ENCODE data around the gene GID4.
A peak's percentile ranks its signal among the peaks of the same experiment; 100 is the strongest.

GID4 gene

DNA sequence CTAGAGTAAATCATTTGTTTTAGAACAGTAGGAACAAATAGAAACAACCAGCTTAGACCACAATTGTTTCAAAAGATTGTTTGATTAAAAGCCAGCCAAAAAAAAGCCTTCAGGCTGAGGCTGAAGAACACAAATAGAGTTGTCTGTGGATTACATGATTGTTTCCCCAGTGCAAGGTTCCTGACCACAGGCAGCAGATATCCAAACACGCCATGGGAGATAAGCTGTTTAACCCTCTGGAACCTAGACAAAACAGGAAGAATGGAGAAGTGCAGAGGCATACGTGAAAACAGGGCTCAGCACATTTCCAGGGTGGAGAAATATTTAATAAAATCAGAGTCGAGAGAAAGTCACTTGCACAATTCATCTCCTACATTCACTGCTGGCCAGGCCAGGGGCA lies 21.2 kb upstream of the GID4 start:
- no peak for DNase-seq (ENCODE audit: low spot score)

DNA sequence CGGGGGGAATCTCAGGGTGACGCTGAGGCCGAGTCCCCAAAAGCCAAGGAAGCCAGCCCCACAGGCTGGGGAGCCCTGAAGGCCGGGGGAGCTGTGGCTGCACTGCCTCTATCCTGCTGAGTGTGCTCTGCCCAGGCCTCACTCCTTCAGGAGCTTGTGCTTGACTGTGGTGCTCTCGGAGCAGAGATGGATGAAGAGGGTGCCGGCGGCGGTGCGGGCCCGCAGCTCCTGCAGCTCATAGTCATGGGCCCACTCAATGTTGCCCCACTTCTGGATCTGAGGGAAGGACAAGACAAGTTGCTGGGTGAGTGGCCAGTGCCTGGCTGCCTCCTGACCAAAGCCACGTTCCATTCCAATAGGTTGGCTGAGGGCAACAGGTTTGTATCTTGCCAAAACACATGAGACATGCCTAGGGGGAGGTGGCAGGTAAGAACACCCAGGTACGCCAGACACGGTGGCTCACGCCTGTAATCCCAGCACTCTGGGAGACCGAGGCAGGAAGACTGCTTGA lies 20.7 kb upstream of the GID4 start:
- no peak for DNase-seq (ENCODE audit: low spot score)

DNA sequence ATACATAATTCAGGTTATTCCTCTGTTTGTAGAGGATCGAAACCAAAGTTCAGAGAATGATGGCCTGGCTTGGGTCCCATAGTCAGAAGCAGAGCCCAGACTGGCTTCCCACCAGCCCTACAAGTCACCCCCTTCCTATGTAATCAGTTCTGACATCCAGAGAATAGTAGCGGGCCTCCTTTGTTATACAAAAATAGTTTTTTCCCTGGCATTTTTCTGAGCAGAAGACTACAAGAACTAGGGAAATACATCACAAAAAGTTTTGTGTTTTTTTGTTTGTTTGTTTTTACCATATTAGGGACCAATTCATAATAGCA lies 19.4 kb upstream of the GID4 start:
- DNase-seq (ENCODE audit: low spot score): no peak

DNA sequence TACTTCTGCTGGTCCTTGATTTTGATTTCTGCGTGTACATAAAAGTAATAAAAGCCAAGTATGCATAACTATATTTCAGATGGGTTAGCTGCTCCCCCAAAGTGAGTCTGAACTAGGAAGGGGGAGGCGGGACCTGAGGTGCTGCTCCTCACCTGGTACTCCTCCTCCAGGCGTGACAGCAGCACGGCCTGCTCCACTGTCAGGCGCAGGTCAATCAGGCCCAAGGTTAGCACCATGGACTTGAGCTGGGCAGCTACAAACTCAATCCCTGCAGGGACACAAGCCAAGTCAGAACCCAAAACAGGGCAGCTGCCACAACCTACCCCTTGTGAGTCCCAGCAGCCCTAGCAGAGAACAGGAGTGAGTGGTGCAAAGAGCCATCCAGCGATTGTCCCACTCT lies 18.2 kb upstream of the GID4 start:
- no peak for DNase-seq (ENCODE audit: low spot score)

DNA sequence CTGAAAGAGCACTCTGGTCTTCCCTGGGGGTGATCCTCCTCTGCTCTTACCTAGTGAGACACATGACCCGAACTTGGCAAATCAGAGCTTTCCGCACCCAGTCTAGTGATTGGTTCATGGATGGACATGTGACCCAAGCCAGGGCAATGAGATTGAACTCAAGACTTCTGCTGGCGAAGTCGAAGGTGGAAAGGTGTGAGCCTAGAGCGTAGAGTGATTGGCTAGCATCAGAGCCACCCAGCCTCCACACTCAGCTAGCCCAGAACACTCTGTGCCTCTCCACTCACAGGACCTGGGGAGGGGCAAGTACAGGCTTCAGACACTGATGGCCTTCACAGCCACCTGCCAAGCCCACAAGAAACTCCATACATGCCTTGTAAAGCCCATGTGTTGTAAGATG lies 17.8 kb upstream of the GID4 start:
- no peak for DNase-seq (ENCODE audit: low spot score)

DNA sequence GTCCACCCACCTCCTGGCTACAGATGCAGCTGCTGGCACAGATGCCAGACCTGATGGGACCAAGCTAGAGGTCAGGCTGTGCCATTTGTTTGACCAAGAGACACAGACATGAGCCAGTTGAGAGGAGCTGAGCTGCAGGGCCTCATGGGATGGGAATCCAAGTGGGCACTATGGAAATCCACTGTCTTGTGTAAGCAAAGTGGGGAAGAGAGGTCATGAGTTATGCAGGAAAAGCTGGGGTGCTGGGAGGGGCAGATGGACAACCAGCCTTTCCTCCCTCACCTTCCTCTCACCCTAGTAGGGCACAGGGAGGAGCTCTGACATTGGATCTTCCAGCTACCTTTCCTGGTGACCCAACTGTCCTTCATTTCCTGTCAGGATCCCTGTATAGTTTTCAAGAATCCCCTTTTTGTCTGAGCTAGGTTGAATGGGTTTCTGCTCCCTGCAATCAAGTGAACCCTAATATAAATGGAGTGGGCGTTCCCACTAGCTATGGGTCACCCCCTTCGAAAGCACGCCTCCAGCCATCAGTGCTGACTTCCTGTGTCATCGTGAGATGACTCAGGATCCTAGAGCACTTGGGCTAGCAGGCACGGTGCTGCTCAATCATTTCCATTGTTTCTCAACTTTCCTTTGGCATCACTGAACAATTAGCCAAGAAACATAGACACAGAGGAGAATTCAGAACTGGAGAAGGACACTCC lies 13.8 kb upstream of the GID4 start:
- DNase-seq (ENCODE audit: low spot score): no peak

DNA sequence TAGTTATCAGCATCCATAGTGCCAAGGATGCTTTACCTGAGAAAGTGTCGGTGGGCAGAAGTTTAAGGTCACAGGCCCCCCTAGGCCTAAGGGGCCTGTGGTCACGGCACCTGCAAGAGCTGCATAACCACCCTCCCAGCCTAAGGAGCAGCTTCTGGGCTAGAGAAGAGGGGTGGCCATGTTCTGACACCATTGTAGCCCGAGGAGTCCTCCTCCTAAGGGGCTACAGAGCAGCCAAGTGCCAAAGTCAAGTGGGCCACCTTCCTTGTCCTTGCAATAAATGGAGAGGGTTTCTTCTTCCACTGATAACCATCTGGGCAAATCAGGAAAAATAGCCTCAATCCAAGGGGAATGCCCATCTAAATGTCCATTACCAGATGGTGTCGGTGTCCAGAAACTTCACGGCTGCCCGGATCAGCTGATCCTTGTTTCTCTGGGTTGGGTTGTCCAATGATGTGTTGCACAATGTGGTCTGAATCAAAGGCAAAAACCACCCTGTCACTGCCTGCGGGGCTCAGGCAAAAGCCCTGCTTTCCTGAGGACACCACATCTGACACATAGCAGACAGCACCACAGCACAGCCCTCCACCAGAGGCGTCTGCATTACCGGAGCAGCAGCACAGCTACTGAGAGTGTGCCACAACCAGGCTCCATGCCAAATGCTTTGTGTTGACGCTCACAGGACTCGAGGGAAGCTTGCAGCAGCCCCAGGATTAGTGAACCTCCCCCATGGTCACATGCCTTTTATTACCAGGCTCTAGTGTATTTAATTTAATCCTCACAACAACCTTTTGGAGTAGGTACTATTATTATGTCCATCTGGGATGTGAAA lies 13.0 kb upstream of the GID4 start:
- DNase-seq (ENCODE audit: low spot score): no peak

DNA sequence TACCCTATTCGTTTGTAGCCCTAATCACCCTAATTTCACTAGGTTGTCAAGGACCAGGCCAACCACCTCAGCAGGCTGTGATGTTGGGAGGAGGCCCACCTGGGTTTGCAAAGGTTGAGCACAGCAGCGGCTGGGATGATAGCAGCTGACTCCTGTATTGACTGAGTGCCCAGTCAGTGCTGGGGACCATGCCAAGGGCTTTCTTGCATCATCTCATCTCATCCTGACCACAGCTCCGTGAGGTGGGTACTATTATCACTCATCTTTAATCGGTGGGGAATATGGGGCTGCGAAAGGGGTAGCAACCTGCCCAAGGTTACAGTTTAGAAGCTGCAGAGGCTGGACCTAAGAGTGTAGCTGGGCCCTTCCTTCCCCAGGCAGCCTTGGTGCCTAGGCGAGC lies 11.9 kb upstream of the GID4 start:
- DNase-seq (ENCODE audit: low spot score): no peak

DNA sequence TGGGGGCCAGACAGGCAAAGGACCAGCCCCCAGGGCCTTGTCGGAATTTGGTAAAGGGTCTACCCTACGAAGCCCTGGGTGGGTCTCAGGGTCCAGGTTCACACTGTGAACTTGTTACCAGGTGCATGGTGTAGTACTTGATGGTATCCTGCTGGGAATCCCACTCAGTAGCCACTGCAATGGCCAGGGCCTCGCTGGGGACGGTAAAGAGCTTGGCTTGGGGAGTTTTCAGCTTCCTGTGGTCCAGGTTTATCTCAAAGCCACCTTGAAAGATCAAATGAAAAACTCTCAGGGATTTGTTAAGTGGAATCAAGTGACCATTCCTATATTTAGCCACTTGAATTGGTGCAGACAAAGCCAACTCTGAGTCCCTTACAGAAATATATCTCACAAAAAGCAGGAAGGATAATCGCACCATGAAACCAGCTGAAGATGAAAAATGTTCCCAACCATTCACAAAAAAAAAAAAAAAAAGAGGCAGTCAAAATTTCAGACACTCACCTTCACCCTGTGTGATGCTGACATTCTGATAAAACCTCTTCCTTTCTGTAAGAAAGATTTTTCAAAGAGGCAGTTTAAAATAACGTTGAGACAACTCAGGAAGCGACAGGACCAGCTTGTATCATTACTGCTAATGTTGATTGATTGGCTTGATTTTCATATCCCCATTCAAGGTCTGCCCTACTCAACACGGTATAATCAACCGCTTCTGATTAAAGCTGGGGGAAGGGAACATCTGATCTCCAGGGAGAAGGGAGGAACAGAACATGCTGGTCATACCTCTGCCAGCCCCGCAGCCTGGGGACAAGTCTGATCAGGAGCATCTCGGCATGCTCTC lies 10.9 kb upstream of the GID4 start:
- DNase-seq (ENCODE audit: low spot score): no peak

DNA sequence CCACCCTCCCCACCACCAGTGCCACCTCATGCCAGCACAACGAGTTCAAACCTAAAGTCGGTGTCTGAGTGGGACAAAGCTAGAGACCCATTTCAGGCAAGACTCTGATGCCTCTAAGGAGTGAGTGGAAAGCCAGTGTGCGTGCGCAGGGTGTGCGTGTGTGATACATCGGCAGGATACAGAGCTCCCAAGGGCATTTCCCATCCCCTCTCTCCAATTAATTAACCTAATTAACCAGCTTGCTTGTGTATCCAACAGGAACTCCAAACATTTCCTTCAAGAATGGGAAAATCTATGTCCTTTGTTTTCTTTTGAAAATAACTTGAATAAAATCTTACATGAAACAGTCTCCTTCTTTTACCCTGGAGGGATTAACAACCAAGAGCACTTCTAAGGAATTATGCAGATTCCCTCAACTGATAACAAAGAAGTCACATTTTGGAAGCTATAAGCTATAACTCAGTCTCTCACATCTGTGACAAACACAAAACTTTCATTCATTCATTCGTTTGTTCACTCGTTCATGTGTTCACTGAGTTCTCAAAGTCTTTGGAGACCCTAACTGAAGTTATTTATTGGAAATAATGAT lies 10.2 kb upstream of the GID4 start:
- DNase-seq (ENCODE audit: low spot score): no peak

DNA sequence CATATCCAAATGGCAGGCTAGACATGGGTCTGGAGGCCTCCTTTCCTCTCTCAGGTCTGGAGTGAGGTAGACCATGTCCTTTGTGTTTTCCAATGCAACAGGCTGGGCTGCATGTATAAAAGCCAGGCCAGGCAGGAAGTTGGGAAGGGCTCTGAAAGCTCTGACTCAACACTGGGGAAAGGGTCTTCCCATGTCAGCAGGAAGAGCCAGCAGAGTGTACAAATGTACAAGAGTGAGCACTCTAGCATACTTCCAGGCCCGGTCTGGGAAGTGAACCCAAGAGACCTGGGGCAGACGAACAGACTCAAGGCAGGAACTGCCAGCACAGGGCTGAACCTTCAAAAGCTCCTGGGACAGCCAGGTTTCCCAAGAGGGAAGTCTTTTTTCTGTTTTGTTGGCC lies 7.3 kb upstream of the GID4 start:
- DNase-seq (ENCODE audit: low spot score): no peak

DNA sequence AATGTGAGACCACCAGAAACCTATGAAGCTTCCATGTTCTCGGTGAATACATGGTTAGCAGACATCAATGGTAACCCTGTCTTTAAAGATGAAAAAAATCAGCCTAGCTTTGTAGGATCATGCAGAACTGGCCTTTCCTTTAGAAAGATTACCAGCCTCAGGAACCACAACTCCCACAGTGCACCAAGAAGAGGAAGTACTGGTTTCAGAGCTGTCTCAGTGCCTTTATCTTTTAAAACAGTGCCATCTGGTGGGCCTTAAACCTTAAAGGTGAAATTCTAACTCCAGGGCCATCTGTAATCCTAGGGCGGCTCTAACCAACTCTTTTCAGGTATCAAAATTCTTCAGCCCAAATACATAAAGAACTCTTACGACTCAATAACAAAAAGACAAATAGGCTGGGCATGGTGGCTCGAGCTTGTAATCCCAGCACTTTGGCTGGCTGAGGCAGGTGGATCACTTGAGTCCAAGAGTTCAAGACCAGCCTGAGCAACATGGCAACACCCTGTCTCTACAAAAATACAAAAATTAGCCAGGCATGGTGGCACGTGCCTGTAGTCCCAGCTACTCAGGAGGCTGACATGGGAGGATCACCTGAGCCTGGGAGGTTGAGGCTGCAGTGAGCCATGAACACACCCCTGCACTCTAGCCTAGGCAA lies 5.6 kb upstream of the GID4 start:
- peak; percentile 79 for DNase-seq (ENCODE audit: low spot score)

DNA sequence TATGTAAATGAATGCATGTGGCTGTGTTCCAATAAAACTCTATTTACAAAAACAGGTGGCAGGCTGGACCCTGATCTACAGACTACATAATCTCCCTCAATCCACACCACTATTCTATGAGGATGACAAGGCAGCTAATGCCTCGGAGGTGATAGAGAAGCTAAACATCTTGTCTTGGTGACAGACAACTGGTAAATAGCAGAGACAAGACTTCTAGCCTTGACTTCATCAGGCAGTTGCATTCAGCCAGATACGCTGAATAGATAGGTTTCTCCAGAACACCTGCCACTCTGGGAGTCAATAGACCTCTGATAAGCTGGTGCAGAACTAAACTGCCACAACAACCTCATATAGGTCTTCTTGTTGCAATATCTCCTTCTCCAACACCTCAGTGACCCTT lies 3.5 kb upstream of the GID4 start:
- peak; percentile 41 for DNase-seq (ENCODE audit: low spot score)

DNA sequence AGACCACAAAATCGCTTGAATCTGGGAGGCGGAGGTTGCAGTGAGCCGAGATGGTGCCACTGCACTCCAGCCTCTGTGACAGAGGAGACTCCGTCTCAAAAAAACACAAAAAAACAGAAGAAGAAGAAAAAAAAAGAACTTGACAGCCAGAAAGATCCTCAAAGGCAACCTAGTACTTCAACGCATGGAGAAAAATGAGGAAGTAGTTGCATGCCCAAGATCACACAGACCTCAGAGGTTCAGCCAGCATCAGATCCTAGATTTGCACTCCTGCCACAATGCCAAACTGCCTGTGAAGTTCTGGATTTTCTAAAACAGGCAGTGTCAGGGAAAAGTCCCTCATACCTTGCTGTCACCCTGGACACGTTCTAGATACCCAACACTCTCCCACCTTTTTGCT lies 1.7 kb upstream of the GID4 start:
- no peak for DNase-seq (ENCODE audit: low spot score)

DNA sequence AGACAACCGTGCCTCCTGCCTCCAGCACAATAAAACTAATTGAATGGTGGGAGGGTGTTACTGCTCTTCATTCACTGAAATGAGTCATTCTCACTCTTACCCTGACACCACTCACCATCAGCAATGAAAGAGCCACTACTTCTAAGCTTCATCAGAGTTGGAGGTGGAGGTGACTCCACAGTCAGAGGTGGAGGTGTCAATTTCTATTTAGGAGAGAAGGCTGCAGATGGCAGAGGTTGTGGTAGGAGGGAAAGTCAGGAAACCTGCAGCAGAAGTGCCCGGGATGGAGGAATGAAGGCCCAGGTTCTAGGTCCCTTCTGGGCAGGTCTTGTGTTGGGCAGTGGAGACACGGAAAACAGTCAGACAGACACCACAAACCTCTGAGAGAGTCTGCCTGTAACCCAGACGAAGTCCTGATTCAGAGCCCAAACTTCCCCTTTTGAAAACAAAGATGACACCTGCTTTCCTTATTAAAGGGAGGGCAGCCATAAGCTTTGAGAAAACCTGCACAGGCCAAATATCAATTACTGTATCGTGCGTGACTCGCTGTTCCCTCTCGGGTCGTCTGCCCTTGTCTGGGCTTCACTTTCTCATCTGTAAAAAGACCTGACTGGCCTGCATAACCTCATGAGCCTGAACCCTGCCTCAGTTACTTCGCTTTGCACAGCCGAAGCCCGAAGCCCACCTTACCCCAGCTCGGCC lies 908 bp upstream of the GID4 start:
- no peak for DNase-seq (ENCODE audit: low spot score)

DNA sequence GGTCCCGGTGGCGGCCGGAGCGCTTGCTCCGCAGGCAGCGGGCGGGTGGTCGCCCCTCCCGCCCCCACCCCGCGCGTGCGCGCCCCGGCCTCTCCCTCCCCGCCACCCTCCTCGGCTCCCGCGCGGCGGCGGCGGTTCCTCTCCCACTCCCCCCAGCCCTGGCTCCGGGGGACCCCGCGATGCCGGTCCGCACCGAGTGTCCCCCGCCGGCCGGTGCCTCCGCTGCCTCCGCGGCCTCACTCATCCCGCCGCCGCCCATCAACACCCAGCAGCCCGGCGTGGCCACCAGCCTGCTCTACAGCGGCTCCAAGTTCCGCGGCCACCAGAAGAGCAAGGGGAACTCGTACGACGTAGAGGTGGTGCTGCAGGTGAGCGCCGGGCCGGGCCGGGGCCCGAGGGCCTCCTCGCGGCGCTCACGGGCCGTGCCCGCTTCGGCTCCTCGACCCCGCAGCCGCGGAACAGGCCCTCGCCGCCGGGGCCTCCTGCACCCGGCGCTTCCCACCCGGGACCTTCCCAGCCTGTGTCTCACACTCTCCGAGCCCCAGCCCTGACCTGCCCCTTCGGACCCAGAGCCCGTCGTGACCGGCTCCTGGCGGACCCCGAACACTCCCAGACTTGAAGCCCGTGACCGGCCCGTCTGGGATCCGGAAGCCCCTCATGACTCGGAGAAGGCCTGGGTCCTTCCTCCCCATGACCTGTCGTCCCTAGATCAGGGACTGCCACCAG lies 490 bp downstream of the GID4 start:
- peak; percentile 65 for DNase-seq (ENCODE audit: low spot score)

DNA sequence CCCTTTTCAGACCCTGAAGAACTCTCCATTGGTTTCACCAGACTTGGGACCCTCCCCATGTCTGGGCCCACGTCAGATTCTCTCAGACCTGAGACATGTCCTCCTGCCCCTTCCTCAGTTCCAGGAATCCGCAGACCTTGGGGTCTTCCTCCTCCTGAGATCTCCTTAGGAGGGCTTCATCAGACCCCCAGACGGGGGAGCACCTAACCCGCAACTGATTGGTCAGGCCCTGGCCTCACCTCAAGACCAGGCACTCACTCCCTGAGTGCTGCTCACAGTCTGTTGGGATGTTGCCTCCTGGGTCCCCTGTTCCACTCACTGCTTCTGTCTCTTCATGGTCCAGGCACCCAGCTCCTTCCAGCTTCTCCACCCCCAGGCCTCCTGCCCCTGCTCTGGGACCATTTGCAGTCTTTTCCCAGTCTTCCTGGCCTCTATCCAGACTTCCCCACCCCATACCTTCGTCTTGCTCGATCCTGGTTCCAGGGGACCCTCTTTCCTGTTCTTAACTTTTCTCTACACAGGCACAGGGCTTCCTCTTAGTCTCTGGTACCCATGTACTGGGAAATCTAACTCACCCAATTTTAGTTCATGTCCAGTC lies 1.2 kb downstream of the GID4 start:
- peak; percentile 16 for DNase-seq (ENCODE audit: low spot score)

DNA sequence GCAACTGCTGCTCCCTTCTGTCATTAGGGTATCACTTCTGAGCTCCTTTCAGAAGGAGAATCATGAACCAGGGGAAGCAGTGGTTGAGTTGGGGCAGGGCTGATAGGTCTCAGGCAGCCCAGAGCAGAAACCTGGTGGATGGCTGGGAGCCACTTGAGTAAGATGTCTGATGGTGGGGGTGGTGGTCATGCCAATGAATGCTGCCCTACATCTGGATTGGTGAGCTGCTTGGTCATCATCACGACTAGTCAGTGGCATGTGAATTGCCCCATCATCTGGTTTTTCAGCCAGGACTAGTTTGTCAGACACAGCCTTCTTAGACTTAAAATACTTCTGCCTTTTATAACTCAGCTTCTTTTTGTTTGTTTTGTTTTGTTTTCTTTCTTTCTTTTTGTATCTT lies 2.6 kb downstream of the GID4 start:
- peak; percentile 26 for DNase-seq (ENCODE audit: low spot score)

DNA sequence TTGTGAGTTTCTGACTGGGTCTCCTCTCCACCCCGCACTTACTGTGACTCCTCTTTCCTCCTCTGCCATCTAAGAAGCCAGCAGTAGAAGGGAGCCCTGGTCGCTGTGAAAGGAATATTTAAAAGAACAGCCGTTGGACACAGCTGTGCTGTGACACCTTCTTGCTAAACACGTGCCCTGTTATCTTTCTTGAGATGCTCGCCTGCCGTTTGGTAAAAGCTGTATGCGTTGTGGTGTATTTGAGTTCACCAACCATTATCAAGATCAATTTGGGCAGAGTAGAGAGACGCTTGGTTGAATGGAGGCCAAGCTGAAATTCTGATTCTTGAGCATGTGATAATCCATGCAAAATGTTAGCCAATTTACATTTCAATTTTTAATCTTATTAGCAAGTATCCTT lies 3.8 kb downstream of the GID4 start:
- peak; percentile 48 for DNase-seq (ENCODE audit: low spot score)

DNA sequence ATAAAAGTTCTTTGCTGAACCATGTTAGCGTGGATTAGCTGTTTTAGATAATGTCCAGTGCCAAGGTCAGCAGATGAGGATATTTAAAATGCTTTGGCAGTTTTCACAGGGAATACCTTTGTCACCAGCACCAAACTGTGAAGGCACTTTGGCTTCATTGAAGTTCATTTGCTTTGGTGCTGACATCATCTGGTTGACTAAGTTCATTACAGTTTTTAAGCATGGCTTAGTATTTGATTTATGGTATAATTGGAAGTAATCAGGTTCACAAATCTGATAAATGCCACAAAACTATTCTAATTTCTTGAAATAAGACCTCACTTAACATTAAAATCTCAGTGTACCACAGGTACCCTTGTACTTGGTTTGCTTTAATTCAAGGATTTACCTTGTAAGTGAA lies 4.3 kb downstream of the GID4 start:
- peak; percentile 31 for DNase-seq (ENCODE audit: low spot score)
